ENCODE measurements around the gene ZBTB20.

ZBTB20 gene

GRCh38 chr3:115021061-115021460, 126.0 kb downstream of the ZBTB20 start:
- no peak for DNase-seq (ENCODE audit: low read depth in 3 of 3)

- no peak for DNase-seq (ENCODE audit: low read depth in 3 of 3)
Measured at GRCh38 chr3:115019900-115020299, 127.2 kb downstream of the ZBTB20 start.

GRCh38 chr3:115018694-115019093, 128.4 kb downstream of the ZBTB20 start:
- no peak for DNase-seq (ENCODE audit: low read depth in 3 of 3)

GRCh38 chr3:115007966-115008365, 139.1 kb downstream of the ZBTB20 start:
- DNase-seq (ENCODE audit: low read depth in 3 of 3): no peak

- DNase-seq (ENCODE audit: low read depth in 3 of 3): no peak
Measured at GRCh38 chr3:115004201-115005140, 142.6 kb downstream of the ZBTB20 start.

GRCh38 chr3:114998971-114999579, 148.0 kb downstream of the ZBTB20 start:
- no peak for DNase-seq (ENCODE audit: low read depth in 3 of 3)

- no peak for DNase-seq (ENCODE audit: low read depth in 3 of 3)
Measured at GRCh38 chr3:114994554-114995341, 152.3 kb downstream of the ZBTB20 start.

GRCh38 chr3:114985776-114986175, 161.3 kb downstream of the ZBTB20 start:
- no peak for DNase-seq (ENCODE audit: low read depth in 3 of 3)

GRCh38 chr3:114983248-114983647, 163.8 kb downstream of the ZBTB20 start:
- DNase-seq (ENCODE audit: low read depth in 3 of 3): no peak

GRCh38 chr3:114974387-114974786, 172.7 kb downstream of the ZBTB20 start:
- DNase-seq (ENCODE audit: low read depth in 3 of 3): no peak

GRCh38 chr3:114973536-114973935, 173.6 kb downstream of the ZBTB20 start:
- no peak for DNase-seq (ENCODE audit: low read depth in 3 of 3)

- no peak for DNase-seq (ENCODE audit: low read depth in 3 of 3)
Measured at GRCh38 chr3:114967168-114967567, 179.9 kb downstream of the ZBTB20 start.

GRCh38 chr3:114962189-114962588, 184.9 kb downstream of the ZBTB20 start:
- DNase-seq (ENCODE audit: low read depth in 3 of 3): no peak

- no peak for DNase-seq (ENCODE audit: low read depth in 3 of 3)
Measured at GRCh38 chr3:114958930-114959329, 188.2 kb downstream of the ZBTB20 start.

- DNase-seq (ENCODE audit: low read depth in 3 of 3): no peak
Measured at GRCh38 chr3:114953800-114954199, 193.3 kb downstream of the ZBTB20 start.

GRCh38 chr3:114953215-114953799, 193.8 kb downstream of the ZBTB20 start:
- no peak for DNase-seq (ENCODE audit: low read depth in 3 of 3)

- no peak for DNase-seq (ENCODE audit: low read depth in 3 of 3)
Measured at GRCh38 chr3:114942773-114943172, 204.3 kb downstream of the ZBTB20 start.

GRCh38 chr3:114941626-114942309, 205.3 kb downstream of the ZBTB20 start:
- DNase-seq (ENCODE audit: low read depth in 3 of 3): no peak

- DNase-seq (ENCODE audit: low read depth in 3 of 3): no peak
Measured at GRCh38 chr3:114939920-114940319, 207.2 kb downstream of the ZBTB20 start.

GRCh38 chr3:114933407-114933806, 213.7 kb downstream of the ZBTB20 start:
- DNase-seq (ENCODE audit: low read depth in 3 of 3): no peak

- DNase-seq (ENCODE audit: low read depth in 3 of 3): no peak
Measured at GRCh38 chr3:114929971-114930732, 216.9 kb downstream of the ZBTB20 start.

All from stimulated activated CD4-positive, alpha-beta T cell treated with anti-CD3 and anti-CD28 coated beads, TNF-alpha, amount 100 ng/mL, for 48 hours (primary cell).